SK-N-SH treated with all-trans-retinoic acid at 6 μM for 48 hours (cell line): ENCODE results near the gene NF1.

Source experiments
- ARNTL ChIP-seq: fragments of 450-650 bp; formaldehyde crosslinking; IDR thresholded peaks from 2 replicates; pipeline ENCODE4 v1.5.0; 2020; ENCODE audit warnings: low read depth, mild to moderate bottlenecking, moderate library complexity, borderline replicate concordance
- ESRRG ChIP-seq: fragments of 250-450 bp; sonication (Bioruptor Pico); IDR thresholded peaks from 2 replicates; pipeline ENCODE4 v1.6.1; 2021; ENCODE audit warnings: mild to moderate bottlenecking
- PATZ1 ChIP-seq: fragments of 250-450 bp; sonication (Bioruptor Pico); IDR thresholded peaks from 2 replicates; pipeline ENCODE4 v1.8.0; 2020; ENCODE audit warnings: mild to moderate bottlenecking, moderate library complexity, borderline replicate concordance
- RARB ChIP-seq: fragments of 250-450 bp; sonication (Bioruptor Pico); IDR thresholded peaks from 2 replicates; pipeline ENCODE4 v1.8.0; 2021; ENCODE audit warnings: mild to moderate bottlenecking, moderate library complexity

GRCh38 chr17:31060791-31061550 is 33.8 kb upstream of the NF1 start:
- TF ChIP-seq RARB, result no peak
- TF ChIP-seq PATZ1, result no peak
- TF ChIP-seq ESRRG (CRISPR knock-in tag), result no peak
- no peak for TF ChIP-seq ARNTL (CRISPR knock-in tag)
